Measurements from ENCODE around the gene PAK1. TPM values are rescaled to one million over a fixed set of nuclear protein-coding genes. Genes with fewer than 3 reads are reported as not detected.

The PAK1 gene
- polyA plus RNA-seq, 1 donor = 81.0 TPM

- peak overlapping the region; percentile 9 for H3K27ac ChIP-seq (ENCODE audit: low read length)
- H3K4me1 ChIP-seq (ENCODE audit: control insufficient read depth, insufficient read depth, low read length) = peaks cover 24% of the 10 kb centered on the region
- H3K36me3 ChIP-seq (ENCODE audit: control insufficient read depth, insufficient read depth, low read length) = peaks cover 14% of the 10 kb centered on the region
- WGBS (ENCODE audit: insufficient coverage, low lambda C conversion rate) = no CpG with 5 or more reads among the region's 2 CpGs
- DNase-seq = peak; percentile 48 to 77
- no peak overlapping the region for H3K4me3 ChIP-seq (ENCODE audit: low read length)
- no peaks in the 10 kb centered on the region for H3K9me3 ChIP-seq (ENCODE audit: control insufficient read depth, low read depth, low read length)
- H3K27me3 ChIP-seq (ENCODE audit: control insufficient read depth, insufficient read depth, low read length) = no peaks in the 10 kb centered on the region
These were observed 91.9 kb downstream of the PAK1 start for GRCh38 chr11:77381729-77382665.

GRCh38 chr11:77379934-77380333 is 94.0 kb downstream of the PAK1 start:
- Histone ChIP-seq H3K36me3 (ENCODE audit: control insufficient read depth, insufficient read depth, low read length) (peaks cover 16% of the 10 kb centered on the region), H3K27me3 (ENCODE audit: control insufficient read depth, insufficient read depth, low read length) (no peaks in the 10 kb centered on the region), H3K4me3 (ENCODE audit: low read length) (no peak overlapping the region), H3K4me1 (ENCODE audit: control insufficient read depth, insufficient read depth, low read length) (peaks cover 24% of the 10 kb centered on the region), H3K9me3 (ENCODE audit: control insufficient read depth, low read depth, low read length) (no peaks in the 10 kb centered on the region), H3K27ac (ENCODE audit: low read length) (peak overlapping the region; percentile 39)
- peak in 1 of 2 donors; percentile 52 for DNase-seq
- no CpG with 5 or more reads among the region's 5 CpGs for WGBS (ENCODE audit: insufficient coverage, low lambda C conversion rate)

- no CpG with 5 or more reads among the region's 4 CpGs for WGBS (ENCODE audit: insufficient coverage, low lambda C conversion rate)
- no peak overlapping the region for H3K27ac ChIP-seq (ENCODE audit: low read length)
These were observed 94.6 kb downstream of the PAK1 start for GRCh38 chr11:77379253-77379652.

GRCh38 chr11:77377734-77378133 is 96.2 kb downstream of the PAK1 start:
- H3K4me3 ChIP-seq (ENCODE audit: low read length) = no peak overlapping the region
- no peaks in the 10 kb centered on the region for H3K27me3 ChIP-seq (ENCODE audit: control insufficient read depth, insufficient read depth, low read length)
- peaks cover 24% of the 10 kb centered on the region for H3K4me1 ChIP-seq (ENCODE audit: control insufficient read depth, insufficient read depth, low read length)
- no peaks in the 10 kb centered on the region for H3K9me3 ChIP-seq (ENCODE audit: control insufficient read depth, low read depth, low read length)
- no peak for DNase-seq
- no peak overlapping the region for H3K27ac ChIP-seq (ENCODE audit: low read length)
- H3K36me3 ChIP-seq (ENCODE audit: control insufficient read depth, insufficient read depth, low read length) = peaks cover 16% of the 10 kb centered on the region
- WGBS (ENCODE audit: insufficient coverage, low lambda C conversion rate) = no CpG with 5 or more reads among the region's 2 CpGs

More at GRCh38 chr11:77379253-77379652, 94.6 kb downstream of the PAK1 start:
- no peak overlapping the region for H3K4me3 ChIP-seq (ENCODE audit: low read length)
- peaks cover 16% of the 10 kb centered on the region for H3K36me3 ChIP-seq (ENCODE audit: control insufficient read depth, insufficient read depth, low read length)
- H3K27me3 ChIP-seq (ENCODE audit: control insufficient read depth, insufficient read depth, low read length) = no peaks in the 10 kb centered on the region
- peaks cover 24% of the 10 kb centered on the region for H3K4me1 ChIP-seq (ENCODE audit: control insufficient read depth, insufficient read depth, low read length)
- no peaks in the 10 kb centered on the region for H3K9me3 ChIP-seq (ENCODE audit: control insufficient read depth, low read depth, low read length)
- DNase-seq = no peak

- no peak for DNase-seq
- Histone ChIP-seq H3K36me3 (ENCODE audit: control insufficient read depth, insufficient read depth, low read length) (peaks cover 16% of the 10 kb centered on the region), H3K4me3 (ENCODE audit: low read length) (no peak overlapping the region), H3K27ac (ENCODE audit: low read length) (no peak overlapping the region), H3K27me3 (ENCODE audit: control insufficient read depth, insufficient read depth, low read length) (no peaks in the 10 kb centered on the region), H3K9me3 (ENCODE audit: control insufficient read depth, low read depth, low read length) (no peaks in the 10 kb centered on the region), H3K4me1 (ENCODE audit: control insufficient read depth, insufficient read depth, low read length) (peaks cover 3% of the 10 kb centered on the region)
- WGBS (ENCODE audit: insufficient coverage, low lambda C conversion rate) = no CpG with 5 or more reads among the region's 2 CpGs
These were observed 98.8 kb downstream of the PAK1 start for GRCh38 chr11:77375107-77375506.

- Histone ChIP-seq H3K4me3 (ENCODE audit: low read length) (no peak overlapping the region), H3K27me3 (ENCODE audit: control insufficient read depth, insufficient read depth, low read length) (no peaks in the 10 kb centered on the region), H3K36me3 (ENCODE audit: control insufficient read depth, insufficient read depth, low read length) (peaks cover 16% of the 10 kb centered on the region), H3K4me1 (ENCODE audit: control insufficient read depth, insufficient read depth, low read length) (no peaks in the 10 kb centered on the region), H3K27ac (ENCODE audit: low read length) (no peak overlapping the region), H3K9me3 (ENCODE audit: control insufficient read depth, low read depth, low read length) (no peaks in the 10 kb centered on the region)
- WGBS (ENCODE audit: insufficient coverage, low lambda C conversion rate) = no CpG with 5 or more reads among the region's 3 CpGs
- no peak for DNase-seq
These were observed 99.3 kb downstream of the PAK1 start for GRCh38 chr11:77374611-77375031.

GRCh38 chr11:77374108-77374507 is 99.8 kb downstream of the PAK1 start:
- H3K9me3 ChIP-seq (ENCODE audit: control insufficient read depth, low read depth, low read length) = no peaks in the 10 kb centered on the region
- no peak for DNase-seq
- H3K4me3 ChIP-seq (ENCODE audit: low read length) = no peak overlapping the region
- no peaks in the 10 kb centered on the region for H3K4me1 ChIP-seq (ENCODE audit: control insufficient read depth, insufficient read depth, low read length)
- peaks cover 13% of the 10 kb centered on the region for H3K36me3 ChIP-seq (ENCODE audit: control insufficient read depth, insufficient read depth, low read length)
- no peaks in the 10 kb centered on the region for H3K27me3 ChIP-seq (ENCODE audit: control insufficient read depth, insufficient read depth, low read length)
- no CpG with 5 or more reads among the region's 1 CpG for WGBS (ENCODE audit: insufficient coverage, low lambda C conversion rate)
- no peak overlapping the region for H3K27ac ChIP-seq (ENCODE audit: low read length)

- H3K9me3 ChIP-seq (ENCODE audit: control insufficient read depth, low read depth, low read length) = no peaks in the 10 kb centered on the region
- no peak for DNase-seq
- H3K27ac ChIP-seq (ENCODE audit: low read length) = no peak overlapping the region
- no peaks in the 10 kb centered on the region for H3K27me3 ChIP-seq (ENCODE audit: control insufficient read depth, insufficient read depth, low read length)
- no peaks in the 10 kb centered on the region for H3K4me1 ChIP-seq (ENCODE audit: control insufficient read depth, insufficient read depth, low read length)
- no peak overlapping the region for H3K4me3 ChIP-seq (ENCODE audit: low read length)
- peaks cover 5% of the 10 kb centered on the region for H3K36me3 ChIP-seq (ENCODE audit: control insufficient read depth, insufficient read depth, low read length)
- 100% methylated on average over 2 of the region's 2 CpGs for WGBS (ENCODE audit: insufficient coverage, low lambda C conversion rate)
These were observed 101.2 kb downstream of the PAK1 start for GRCh38 chr11:77372726-77373125.

GRCh38 chr11:77371646-77372045 is 102.2 kb downstream of the PAK1 start:
- no peak for DNase-seq
- peaks cover under 1% of the 10 kb centered on the region for H3K36me3 ChIP-seq (ENCODE audit: control insufficient read depth, insufficient read depth, low read length)
- H3K27me3 ChIP-seq (ENCODE audit: control insufficient read depth, insufficient read depth, low read length) = no peaks in the 10 kb centered on the region
- no peaks in the 10 kb centered on the region for H3K9me3 ChIP-seq (ENCODE audit: control insufficient read depth, low read depth, low read length)
- H3K4me1 ChIP-seq (ENCODE audit: control insufficient read depth, insufficient read depth, low read length) = no peaks in the 10 kb centered on the region
- H3K4me3 ChIP-seq (ENCODE audit: low read length) = no peak overlapping the region
- H3K27ac ChIP-seq (ENCODE audit: low read length) = no peak overlapping the region

GRCh38 chr11:77370217-77370616 is 103.7 kb downstream of the PAK1 start:
- H3K36me3 ChIP-seq (ENCODE audit: control insufficient read depth, insufficient read depth, low read length) = no peaks in the 10 kb centered on the region
- no peaks in the 10 kb centered on the region for H3K4me1 ChIP-seq (ENCODE audit: control insufficient read depth, insufficient read depth, low read length)
- H3K27me3 ChIP-seq (ENCODE audit: control insufficient read depth, insufficient read depth, low read length) = no peaks in the 10 kb centered on the region
- no peak for DNase-seq
- no peak overlapping the region for H3K4me3 ChIP-seq (ENCODE audit: low read length)
- no peaks in the 10 kb centered on the region for H3K9me3 ChIP-seq (ENCODE audit: control insufficient read depth, low read depth, low read length)
- H3K27ac ChIP-seq (ENCODE audit: low read length) = no peak overlapping the region
- WGBS (ENCODE audit: insufficient coverage, low lambda C conversion rate) = no CpG with 5 or more reads among the region's 1 CpG

- 100% methylated on average over 1 of the region's 3 CpGs for WGBS (ENCODE audit: insufficient coverage, low lambda C conversion rate)
These were observed 112.7 kb downstream of the PAK1 start for GRCh38 chr11:77361184-77361583.

More at GRCh38 chr11:77361184-77361583, 112.7 kb downstream of the PAK1 start:
- Histone ChIP-seq H3K27me3 (ENCODE audit: control insufficient read depth, insufficient read depth, low read length) (no peaks in the 10 kb centered on the region), H3K4me3 (ENCODE audit: low read length) (no peak overlapping the region), H3K36me3 (ENCODE audit: control insufficient read depth, insufficient read depth, low read length) (peaks cover 11% of the 10 kb centered on the region), H3K4me1 (ENCODE audit: control insufficient read depth, insufficient read depth, low read length) (no peaks in the 10 kb centered on the region), H3K27ac (ENCODE audit: low read length) (no peak overlapping the region), H3K9me3 (ENCODE audit: control insufficient read depth, low read depth, low read length) (no peaks in the 10 kb centered on the region)
- no peak for DNase-seq
